HepG2 (cell line): ENCODE measurements around the gene CSMD2. TPM values are rescaled to one million over a fixed set of nuclear protein-coding genes. Genes with fewer than 3 reads are reported as not detected.

ENCODE experiments used
- NFE2 ChIP-seq: sonication (generic); formaldehyde crosslinking; IDR thresholded peaks from 2 replicates; pipeline ENCODE4 v1.4.0; 2020; ENCODE audit warnings: missing genetic modification reagents
- PLRG1 ChIP-seq: fragments of 450-650 bp; conservative IDR thresholded peaks from 2 replicates; pipeline ENCODE4 v1.6.1; 2016
- polyA plus RNA-seq, 8 experiments: library from polyadenylated mRNA; depleted of rRNA in 3 of 8; stranded (reverse) in 7 of 8; unstranded in 1 of 8; fragments of >200 nt; fragmentation: Illumina TruSeq in 4 of 8; extraction: Trizol in 4 of 8; gene quantifications; 2 replicates each; pipeline versions ENCODE4 v1.2.1 to v1.2.3, GENCODE V29; 2011 to 2016; ENCODE audit warnings: low read depth in 4 of 8, missing spikeins in 1 of 8, mixed read lengths in 1 of 8; ENCODE audit not compliant: insufficient read depth in 1 of 8
- total RNA-seq, 5 experiments: library from RNA; depleted of rRNA; stranded (reverse); fragments of >200 nt; fragmentation: Illumina TruSeq; extraction: Trizol; gene quantifications; 2 replicates each; pipeline ENCODE4 v1.2.3, GENCODE V29; 2016; ENCODE audit warnings: low read depth in 1 of 5
- TF ChIP-seq, protein P1 (sequence below): fragments of 450-650 bp; IDR thresholded peaks from 2 replicates; pipeline ENCODE4 v1.6.1; 2017; ENCODE audit warnings: mild to moderate bottlenecking
- TF ChIP-seq, protein P2 (sequence below): sonication (generic); formaldehyde crosslinking; IDR thresholded peaks from 2 replicates; pipeline ENCODE4; 2020; ENCODE audit warnings: missing genetic modification reagents, mild to moderate bottlenecking, borderline replicate concordance
- TF ChIP-seq, protein P3 (sequence below): sonication (generic); formaldehyde crosslinking; IDR thresholded peaks from 2 replicates; pipeline ENCODE4 v1.5.1; 2020; ENCODE audit warnings: mild to moderate bottlenecking, missing genetic modification reagents, borderline replicate concordance

Gene CSMD2
- total and polyA plus RNA-seq, 2 of the 13 experiments (the other 11 are each of a cell fraction or from before 2014, with no cell fraction given), result not detected

DNA sequence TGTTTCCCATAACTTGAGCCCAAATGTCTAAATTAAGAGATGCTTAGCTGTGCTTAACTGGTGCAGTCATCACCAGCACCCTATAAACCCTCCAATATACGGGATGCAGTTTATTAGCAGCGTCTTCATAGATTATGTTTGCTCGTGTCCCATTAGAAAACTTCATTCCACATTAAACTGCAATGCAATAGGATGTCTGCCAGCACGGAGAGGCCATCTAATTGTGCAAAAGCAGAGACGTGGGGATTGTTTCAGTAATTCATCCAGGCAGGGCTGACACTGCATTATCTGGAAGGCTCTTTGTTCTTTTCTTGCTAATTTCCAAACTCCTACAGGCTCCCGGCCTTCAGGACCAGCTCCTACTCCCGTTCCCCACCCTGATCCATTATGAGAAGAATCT lies 89.5 kb downstream of the CSMD2 start (continued):
- TF ChIP-seq, protein P1, sequence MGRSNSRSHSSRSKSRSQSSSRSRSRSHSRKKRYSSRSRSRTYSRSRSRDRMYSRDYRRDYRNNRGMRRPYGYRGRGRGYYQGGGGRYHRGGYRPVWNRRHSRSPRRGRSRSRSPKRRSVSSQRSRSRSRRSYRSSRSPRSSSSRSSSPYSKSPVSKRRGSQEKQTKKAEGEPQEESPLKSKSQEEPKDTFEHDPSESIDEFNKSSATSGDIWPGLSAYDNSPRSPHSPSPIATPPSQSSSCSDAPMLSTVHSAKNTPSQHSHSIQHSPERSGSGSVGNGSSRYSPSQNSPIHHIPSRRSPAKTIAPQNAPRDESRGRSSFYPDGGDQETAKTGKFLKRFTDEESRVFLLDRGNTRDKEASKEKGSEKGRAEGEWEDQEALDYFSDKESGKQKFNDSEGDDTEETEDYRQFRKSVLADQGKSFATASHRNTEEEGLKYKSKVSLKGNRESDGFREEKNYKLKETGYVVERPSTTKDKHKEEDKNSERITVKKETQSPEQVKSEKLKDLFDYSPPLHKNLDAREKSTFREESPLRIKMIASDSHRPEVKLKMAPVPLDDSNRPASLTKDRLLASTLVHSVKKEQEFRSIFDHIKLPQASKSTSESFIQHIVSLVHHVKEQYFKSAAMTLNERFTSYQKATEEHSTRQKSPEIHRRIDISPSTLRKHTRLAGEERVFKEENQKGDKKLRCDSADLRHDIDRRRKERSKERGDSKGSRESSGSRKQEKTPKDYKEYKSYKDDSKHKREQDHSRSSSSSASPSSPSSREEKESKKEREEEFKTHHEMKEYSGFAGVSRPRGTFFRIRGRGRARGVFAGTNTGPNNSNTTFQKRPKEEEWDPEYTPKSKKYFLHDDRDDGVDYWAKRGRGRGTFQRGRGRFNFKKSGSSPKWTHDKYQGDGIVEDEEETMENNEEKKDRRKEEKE, result no peak
- TF ChIP-seq, protein P2, sequence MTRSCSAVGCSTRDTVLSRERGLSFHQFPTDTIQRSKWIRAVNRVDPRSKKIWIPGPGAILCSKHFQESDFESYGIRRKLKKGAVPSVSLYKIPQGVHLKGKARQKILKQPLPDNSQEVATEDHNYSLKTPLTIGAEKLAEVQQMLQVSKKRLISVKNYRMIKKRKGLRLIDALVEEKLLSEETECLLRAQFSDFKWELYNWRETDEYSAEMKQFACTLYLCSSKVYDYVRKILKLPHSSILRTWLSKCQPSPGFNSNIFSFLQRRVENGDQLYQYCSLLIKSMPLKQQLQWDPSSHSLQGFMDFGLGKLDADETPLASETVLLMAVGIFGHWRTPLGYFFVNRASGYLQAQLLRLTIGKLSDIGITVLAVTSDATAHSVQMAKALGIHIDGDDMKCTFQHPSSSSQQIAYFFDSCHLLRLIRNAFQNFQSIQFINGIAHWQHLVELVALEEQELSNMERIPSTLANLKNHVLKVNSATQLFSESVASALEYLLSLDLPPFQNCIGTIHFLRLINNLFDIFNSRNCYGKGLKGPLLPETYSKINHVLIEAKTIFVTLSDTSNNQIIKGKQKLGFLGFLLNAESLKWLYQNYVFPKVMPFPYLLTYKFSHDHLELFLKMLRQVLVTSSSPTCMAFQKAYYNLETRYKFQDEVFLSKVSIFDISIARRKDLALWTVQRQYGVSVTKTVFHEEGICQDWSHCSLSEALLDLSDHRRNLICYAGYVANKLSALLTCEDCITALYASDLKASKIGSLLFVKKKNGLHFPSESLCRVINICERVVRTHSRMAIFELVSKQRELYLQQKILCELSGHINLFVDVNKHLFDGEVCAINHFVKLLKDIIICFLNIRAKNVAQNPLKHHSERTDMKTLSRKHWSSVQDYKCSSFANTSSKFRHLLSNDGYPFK, result no peak
- TF ChIP-seq NFE2 (CRISPR knock-in tag), result no peak
- no peak for TF ChIP-seq PLRG1
- TF ChIP-seq, protein P3, sequence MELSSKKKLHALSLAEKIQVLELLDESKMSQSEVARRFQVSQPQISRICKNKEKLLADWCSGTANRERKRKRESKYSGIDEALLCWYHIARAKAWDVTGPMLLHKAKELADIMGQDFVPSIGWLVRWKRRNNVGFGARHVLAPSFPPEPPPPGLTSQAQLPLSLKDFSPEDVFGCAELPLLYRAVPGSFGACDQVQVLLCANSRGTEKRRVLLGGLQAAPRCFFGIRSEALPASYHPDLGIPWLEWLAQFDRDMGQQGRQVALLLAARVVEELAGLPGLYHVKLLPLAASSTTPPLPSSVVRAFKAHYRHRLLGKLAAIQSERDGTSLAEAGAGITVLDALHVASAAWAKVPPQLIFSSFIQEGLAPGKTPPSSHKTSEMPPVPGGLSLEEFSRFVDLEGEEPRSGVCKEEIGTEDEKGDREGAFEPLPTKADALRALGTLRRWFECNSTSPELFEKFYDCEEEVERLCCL (CRISPR knock-in tag), result no peak
